GM13977 (cell line): ENCODE measurements around the gene TCF7.

ENCODE experiments used
- DNase-seq: peaks from one replicate; pipeline ENCODE4 v3.0.0; 2012; ENCODE audit warnings: low spot score
- CTCF ChIP-seq: IDR thresholded peaks from 2 replicates; pipeline ENCODE4 v1.5.1; 2012; ENCODE audit warnings: mild to moderate bottlenecking, control low read depth; ENCODE audit not compliant: insufficient read depth; ENCODE audit errors: extremely low read depth, missing control alignments
- in situ Hi-C: fragments of 300-500 bp; cut with MboI; formaldehyde crosslinking; loops from one replicate; pipeline ENCODE4 v1.12.0; 2022; ENCODE audit warnings: low sequenced_read_pairs, low pct_unique_long_range_greater_than_20kb, mixed read lengths, inconsistent platforms; ENCODE audit not compliant: unreplicated experiment

The TCF7 gene

DNA sequence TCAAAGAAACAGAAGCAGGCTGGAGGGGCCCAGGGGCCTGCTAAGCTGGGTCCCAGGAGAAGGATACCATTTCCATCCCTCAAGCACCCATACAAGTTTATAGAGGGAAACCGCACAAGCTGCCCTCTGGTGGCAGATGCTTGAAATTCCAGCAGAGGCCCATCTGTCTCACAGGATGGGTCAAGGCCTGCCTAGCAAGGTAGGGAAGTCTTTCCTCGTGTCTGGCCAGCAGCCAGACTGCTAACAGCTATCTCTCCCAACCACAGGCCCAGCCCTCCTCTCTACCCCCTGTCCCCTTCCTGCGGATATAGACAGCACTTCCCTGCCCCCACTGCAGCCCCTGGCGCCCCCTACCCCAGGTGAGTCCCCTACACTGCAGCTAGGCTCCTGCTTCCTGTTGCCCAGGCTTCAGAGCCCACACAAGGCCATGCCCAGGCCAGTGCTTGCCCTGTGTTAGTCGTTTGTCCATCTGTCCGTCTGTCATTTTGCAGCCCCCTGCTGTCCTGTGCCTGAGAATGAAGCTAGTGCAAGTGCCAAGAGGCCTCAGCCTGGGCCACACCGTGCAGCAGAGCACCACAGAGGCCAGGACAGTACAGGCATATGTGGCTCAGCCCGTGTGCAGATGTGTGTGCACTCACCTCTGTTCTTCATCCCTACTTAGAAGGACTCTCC, 26.2 kb downstream of the TCF7 start:
- peak; percentile 66 for DNase-seq
- peak; percentile 71 for TF ChIP-seq CTCF
- in situ Hi-C loops: no loop called here

DNA sequence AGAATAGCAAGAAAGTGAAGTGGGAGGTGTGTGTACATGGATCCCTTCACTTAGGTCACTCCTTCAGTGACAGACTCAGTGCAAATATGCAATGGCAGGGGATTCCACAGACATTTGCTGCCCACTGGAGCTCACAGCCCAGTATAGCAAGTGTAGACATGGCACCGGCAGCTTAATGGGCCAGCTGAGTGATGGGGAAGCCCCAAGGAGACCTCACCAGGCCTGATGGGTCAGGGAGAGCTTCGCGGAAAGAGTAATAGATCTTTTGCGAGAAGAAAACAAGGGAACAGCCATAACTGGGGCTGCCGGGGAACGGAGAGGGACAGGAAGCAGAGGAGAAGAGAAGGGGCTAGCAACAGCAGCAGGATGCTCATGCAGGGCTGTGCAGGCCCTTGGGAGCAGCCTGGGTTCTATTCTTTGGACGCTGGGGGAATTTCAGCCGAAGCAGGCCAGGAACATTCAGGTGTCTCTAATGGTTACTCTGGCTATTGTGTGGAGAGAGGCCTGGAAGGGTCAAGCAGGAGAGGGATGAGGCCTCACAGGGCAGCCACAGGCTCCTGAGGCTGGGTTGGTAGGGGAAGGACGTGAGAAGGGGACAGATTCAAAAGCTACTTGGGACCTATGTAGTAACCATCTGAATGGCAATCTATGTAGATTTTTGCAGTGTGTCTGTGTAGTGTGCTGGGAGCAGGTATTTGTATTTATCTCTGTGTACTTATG, 27.0 kb downstream of the TCF7 start:
- peak; percentile 34 for TF ChIP-seq CTCF
- in situ Hi-C loops: no loop called here
- DNase-seq: no peak

DNA sequence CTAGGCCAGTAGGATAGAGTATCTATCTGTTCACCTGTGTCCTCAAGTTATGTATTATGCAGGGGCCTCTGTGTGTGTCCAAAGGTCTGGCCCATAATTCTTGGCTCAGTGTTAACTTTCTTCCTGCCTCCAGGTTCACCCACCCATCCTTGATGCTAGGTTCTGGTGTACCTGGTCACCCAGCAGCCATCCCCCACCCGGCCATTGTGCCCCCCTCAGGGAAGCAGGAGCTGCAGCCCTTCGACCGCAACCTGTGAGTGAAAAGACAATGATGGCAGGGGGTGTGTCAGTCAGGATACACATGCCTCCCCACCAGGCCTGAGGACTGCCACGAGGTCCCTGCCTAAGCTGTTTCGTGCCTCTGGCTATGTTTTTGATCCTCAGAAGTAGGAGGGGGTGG, 27.6 kb downstream of the TCF7 start:
- in situ Hi-C loops: no loop called here
- no peak for DNase-seq
- no peak for TF ChIP-seq CTCF

- no peak for TF ChIP-seq CTCF
- in situ Hi-C loops: no loop called here
Measured at GRCh38 chr5:134142806-134143205, 28.3 kb downstream of the TCF7 start.

GRCh38 chr5:134143431-134143830, 28.9 kb downstream of the TCF7 start:
- DNase-seq: no peak
- in situ Hi-C loops: no loop called here
- TF ChIP-seq CTCF: no peak

More at GRCh38 chr5:134142806-134143205, 28.3 kb downstream of the TCF7 start:
- DNase-seq: no peak

DNA sequence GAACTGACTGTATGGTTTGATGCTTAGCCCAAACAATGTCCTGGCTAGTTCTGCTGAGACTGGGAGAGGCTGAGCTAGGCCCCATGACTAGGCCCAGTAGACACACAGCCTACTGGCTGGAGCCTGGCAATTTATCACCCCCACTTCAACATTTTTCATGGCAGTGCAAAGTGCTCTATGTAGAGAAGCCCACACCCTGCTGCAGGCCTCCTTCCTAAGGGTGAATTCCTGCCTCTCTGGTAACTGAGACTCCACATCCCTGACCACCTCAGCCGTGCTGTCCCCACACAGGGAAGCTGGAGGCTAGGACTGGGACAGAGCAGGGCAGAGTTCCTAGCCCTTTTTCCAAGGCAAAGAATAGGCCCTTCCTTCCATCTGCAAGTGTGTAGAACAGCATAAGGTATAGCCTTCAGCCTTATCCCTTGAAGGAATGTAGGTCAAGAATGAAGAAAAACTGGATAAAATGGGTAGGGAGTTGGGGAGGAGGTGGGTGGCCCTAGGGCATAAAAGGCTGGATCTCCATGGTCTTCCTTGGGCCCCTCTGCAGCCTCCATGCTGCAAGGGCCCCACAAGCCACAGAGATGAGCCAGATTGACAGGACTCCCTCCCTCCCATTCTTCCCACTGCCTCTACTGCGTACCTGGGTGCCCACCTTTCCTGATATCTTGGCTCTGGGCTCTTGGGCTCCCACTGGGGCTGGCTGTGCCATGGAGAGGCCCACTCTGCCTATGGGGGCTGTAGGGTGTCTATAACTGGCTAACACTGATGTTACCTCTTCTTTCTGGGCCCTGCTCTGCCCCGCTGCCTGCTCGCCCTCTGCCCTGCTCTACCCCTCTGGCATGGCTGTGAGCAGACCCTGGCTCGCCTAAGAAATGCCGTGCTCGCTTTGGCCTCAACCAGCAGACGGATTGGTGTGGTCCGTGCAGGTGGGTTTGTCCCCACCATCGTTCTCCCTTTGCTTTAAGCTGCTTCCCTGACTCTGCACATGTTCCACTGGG, 29.8 kb downstream of the TCF7 start:
- in situ Hi-C loops: no loop called here
- no peak for TF ChIP-seq CTCF
- DNase-seq: no peak
